ENCODE measurements around the gene CFAP91.

CFAP91 gene

DNA sequence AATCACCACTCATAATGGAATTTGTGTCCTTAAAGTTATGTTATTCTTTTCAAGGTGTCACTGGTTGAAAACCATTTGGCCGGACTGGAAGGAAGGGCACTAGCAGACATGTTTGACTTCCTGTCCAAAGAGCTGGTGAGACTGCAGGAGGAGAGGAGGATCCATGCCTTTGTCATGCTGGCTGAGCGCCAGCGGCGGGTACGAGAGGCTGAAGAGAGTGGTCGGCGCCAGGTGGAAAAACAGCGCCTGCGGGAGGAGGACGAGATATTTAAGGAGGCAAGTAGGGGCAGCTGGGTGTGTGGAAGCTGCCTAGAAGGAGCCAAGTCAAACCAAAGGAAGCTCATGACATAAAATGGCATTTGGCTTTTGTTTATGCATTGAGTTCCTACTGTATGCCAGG is 41.1 kb downstream of the CFAP91 start:
- DNase-seq (ENCODE audit: low read depth in 3 of 3), result no peak

- DNase-seq (ENCODE audit: low read depth in 3 of 3), result no peak
Observed at GRCh38 chr3:119745942-119746341, 43.1 kb downstream of the CFAP91 start.

DNA sequence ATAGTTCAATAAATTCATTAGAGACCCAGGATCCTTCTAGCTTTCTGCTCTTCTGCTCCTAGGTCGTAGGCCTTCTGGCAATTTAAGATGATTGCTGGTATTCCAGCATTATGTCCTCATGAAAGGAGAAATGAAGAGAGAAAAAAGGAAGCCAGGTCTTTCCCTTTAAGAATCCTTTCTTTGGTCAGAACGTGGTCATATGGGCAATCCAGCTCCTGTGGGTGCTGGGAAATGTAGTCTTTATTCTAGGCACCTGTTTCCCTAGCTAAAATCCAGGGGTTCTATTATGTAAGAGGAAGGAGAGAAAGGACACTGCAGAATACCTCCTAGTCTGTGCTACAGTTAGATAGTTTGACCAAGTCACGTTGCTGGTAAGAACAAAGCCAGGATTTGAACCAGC is 43.6 kb downstream of the CFAP91 start:
- no peak for DNase-seq (ENCODE audit: low read depth in 3 of 3)

- no peak for DNase-seq (ENCODE audit: low read depth in 3 of 3)
Observed at GRCh38 chr3:119747357-119747756, 44.5 kb downstream of the CFAP91 start.

- DNase-seq (ENCODE audit: low read depth in 3 of 3), result no peak
Observed at GRCh38 chr3:119748991-119749390, 46.2 kb downstream of the CFAP91 start.

GRCh38 chr3:119751423-119751822 is 48.6 kb downstream of the CFAP91 start:
- no peak for DNase-seq (ENCODE audit: low read depth in 3 of 3)
